ENCODE measurements around the gene KIF13A. TPM values are rescaled to one million over a fixed set of nuclear protein-coding genes. Genes with fewer than 3 reads are reported as not detected.
"Not testable (repeated sequence)": the region's sequence is repeated elsewhere in the genome, so short reads cannot be mapped to it uniquely, and the experiment has no call there.

Gene KIF13A
- total and polyA plus RNA-seq, 4 donors = 14.2 to 97.4 (median 31.7) TPM

DNA sequence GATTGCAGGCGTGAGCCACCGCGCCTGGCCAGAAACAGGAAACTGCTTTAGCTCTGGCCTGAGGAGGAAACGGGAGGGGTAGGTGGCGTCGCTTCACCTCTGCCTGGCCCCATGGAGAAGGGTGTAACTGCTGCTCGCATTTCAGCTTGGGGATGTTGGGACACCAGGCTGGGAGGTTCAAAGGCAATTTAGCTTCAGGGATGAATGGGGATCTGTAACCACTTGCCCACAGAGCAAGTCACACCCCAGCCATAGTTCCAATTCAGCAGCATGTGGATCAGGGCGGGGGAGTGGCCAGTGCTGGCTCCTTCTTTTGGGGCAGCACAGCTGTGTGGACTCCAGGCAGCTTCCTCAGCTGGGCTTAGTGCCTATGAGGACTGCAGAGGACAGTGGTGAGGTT, 245.9 kb downstream of the KIF13A start:
- Histone ChIP-seq H3K27ac (ENCODE audit: low read depth in 1 of 2, low read length in 1 of 2) (no peak overlapping the region), H3K36me3 (ENCODE audit: control insufficient read depth in 4 of 4, insufficient read depth in 4 of 4, low read length in 4 of 4) (no peaks in the 10 kb centered on the region), H3K4me1 (ENCODE audit: control insufficient read depth in 5 of 5, insufficient read depth in 5 of 5, low read length in 5 of 5) (no peaks in the 10 kb centered on the region), H3K27me3 (ENCODE audit: control insufficient read depth in 3 of 3, insufficient read depth in 3 of 3, low read length in 2 of 3) (no peaks in the 10 kb centered on the region), H3K9ac (ENCODE audit: insufficient read depth in 1 of 2, low read length in 2 of 2) (no peak overlapping the region), H3K4me3 (no peak overlapping the region), H3K9me3 (ENCODE audit: control insufficient read depth in 4 of 4, insufficient read depth in 3 of 4, low read length in 3 of 4) (peaks cover 0 to 7% (median 0%) of the 10 kb centered on the region in 4 donors)
- TF ChIP-seq, protein P1, sequence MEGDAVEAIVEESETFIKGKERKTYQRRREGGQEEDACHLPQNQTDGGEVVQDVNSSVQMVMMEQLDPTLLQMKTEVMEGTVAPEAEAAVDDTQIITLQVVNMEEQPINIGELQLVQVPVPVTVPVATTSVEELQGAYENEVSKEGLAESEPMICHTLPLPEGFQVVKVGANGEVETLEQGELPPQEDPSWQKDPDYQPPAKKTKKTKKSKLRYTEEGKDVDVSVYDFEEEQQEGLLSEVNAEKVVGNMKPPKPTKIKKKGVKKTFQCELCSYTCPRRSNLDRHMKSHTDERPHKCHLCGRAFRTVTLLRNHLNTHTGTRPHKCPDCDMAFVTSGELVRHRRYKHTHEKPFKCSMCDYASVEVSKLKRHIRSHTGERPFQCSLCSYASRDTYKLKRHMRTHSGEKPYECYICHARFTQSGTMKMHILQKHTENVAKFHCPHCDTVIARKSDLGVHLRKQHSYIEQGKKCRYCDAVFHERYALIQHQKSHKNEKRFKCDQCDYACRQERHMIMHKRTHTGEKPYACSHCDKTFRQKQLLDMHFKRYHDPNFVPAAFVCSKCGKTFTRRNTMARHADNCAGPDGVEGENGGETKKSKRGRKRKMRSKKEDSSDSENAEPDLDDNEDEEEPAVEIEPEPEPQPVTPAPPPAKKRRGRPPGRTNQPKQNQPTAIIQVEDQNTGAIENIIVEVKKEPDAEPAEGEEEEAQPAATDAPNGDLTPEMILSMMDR (IDR thresholded peaks at IDR 0.05; ENCODE audit: control extremely low read depth, extremely low read depth) = no peak
- 33 to 47% methylated on average over 8 of the region's 8 CpGs for WGBS, 2 donors
- ATAC-seq (ENCODE audit: insufficient read depth, low FRiP score) (no peak), DNase-seq (no peak)

DNA sequence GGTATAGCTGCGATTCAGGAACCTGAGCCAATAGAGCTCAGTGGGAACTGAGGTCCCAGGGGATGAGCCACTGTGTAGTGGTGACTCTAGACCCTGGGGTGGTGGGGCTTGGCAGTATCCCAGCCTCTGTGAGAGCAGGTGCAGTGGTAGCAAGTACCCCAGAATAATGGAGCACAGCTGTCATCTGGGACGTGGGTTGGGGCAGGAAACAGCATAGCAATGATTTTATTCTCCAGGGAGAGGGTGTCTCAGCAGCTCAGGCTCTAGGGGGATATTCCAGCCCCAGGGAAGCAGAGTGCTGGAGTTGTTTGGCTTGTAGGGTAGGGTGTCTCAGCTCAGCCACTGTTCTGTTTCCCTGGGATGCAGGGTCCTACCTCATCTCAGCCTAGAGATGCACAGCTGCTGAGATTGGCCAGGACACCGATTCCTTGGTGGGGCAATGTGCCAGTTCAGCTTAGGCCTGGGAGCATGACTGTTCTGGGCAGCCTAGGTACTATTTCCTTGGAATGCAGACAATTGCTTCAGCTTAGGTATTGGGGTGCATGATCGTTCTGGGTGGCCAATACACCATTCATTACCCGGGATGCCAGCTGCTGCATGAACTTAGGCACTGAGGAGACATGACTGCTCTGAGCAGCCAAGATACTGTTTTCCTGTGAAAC, 246.7 kb downstream of the KIF13A start:
- Histone ChIP-seq H3K9me3 (ENCODE audit: control insufficient read depth in 4 of 4, insufficient read depth in 3 of 4, low read length in 3 of 4) (peaks cover 0 to 7% (median 0%) of the 10 kb centered on the region in 4 donors), H3K4me1 (ENCODE audit: control insufficient read depth in 5 of 5, insufficient read depth in 5 of 5, low read length in 5 of 5) (no peaks in the 10 kb centered on the region), H3K27ac (ENCODE audit: low read depth in 1 of 2, low read length in 1 of 2) (no peak overlapping the region), H3K9ac (ENCODE audit: insufficient read depth in 1 of 2, low read length in 2 of 2) (no peak overlapping the region), H3K27me3 (ENCODE audit: control insufficient read depth in 3 of 3, insufficient read depth in 3 of 3, low read length in 2 of 3) (no peaks in the 10 kb centered on the region), H3K36me3 (ENCODE audit: control insufficient read depth in 4 of 4, insufficient read depth in 4 of 4, low read length in 4 of 4) (no peaks in the 10 kb centered on the region), H3K4me3 (no peak overlapping the region)
- DNase-seq (no peak), ATAC-seq (ENCODE audit: insufficient read depth, low FRiP score) (no peak)
- TF ChIP-seq, protein P1 (IDR thresholded peaks at IDR 0.05; ENCODE audit: control extremely low read depth, extremely low read depth) = no peak
- 71 to 80% methylated on average over 5 of the region's 5 CpGs for WGBS, 2 donors

DNA sequence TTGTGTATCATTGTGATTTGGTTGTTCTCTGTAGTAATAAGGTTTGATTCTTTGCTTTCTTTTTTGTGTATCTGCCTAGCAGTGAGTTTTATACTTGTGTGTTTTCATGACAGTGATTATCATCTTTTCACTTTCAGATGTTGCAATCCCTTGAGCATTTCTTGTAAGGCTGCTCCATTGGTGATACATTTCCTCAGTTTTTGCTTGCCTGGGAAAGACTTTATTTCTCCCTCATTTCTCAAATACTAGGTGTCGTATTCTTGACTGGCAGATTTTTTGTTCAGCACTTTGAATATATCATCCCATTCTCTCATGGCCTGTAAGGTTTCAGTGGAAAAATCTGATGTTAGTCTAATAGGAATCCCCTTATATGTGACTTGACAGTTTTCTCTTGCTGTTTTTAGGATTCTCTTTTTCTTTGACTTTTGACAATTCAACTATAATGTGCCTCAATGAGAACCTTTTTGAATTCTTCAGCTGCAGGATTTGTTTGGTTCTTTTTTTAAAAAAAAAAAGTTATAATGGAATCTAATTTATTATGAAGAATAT, 249.7 kb downstream of the KIF13A start:
- TF ChIP-seq, protein P1 (IDR thresholded peaks at IDR 0.05; ENCODE audit: control extremely low read depth, extremely low read depth) = no peak
- H3K27me3 ChIP-seq (ENCODE audit: control insufficient read depth in 3 of 3, insufficient read depth in 3 of 3, low read length in 2 of 3) = no peaks in the 10 kb centered on the region
- no peaks in the 10 kb centered on the region for H3K36me3 ChIP-seq (ENCODE audit: control insufficient read depth in 4 of 4, insufficient read depth in 4 of 4, low read length in 4 of 4)
- no peak overlapping the region for H3K9ac ChIP-seq (ENCODE audit: insufficient read depth in 1 of 2, low read length in 2 of 2)
- DNase-seq = no peak
- 97% methylated on average over 1 of the region's 1 CpG for WGBS, 2 donors
- no peak for ATAC-seq (ENCODE audit: insufficient read depth, low FRiP score)
- peaks cover 0 to 7% (median 0%) of the 10 kb centered on the region in 4 donors for H3K9me3 ChIP-seq (ENCODE audit: control insufficient read depth in 4 of 4, insufficient read depth in 3 of 4, low read length in 3 of 4)
- no peak overlapping the region for H3K4me3 ChIP-seq
- no peak overlapping the region for H3K27ac ChIP-seq (ENCODE audit: low read depth in 1 of 2, low read length in 1 of 2)
- H3K4me1 ChIP-seq (ENCODE audit: control insufficient read depth in 5 of 5, insufficient read depth in 5 of 5, low read length in 5 of 5) = no peaks in the 10 kb centered on the region

DNA sequence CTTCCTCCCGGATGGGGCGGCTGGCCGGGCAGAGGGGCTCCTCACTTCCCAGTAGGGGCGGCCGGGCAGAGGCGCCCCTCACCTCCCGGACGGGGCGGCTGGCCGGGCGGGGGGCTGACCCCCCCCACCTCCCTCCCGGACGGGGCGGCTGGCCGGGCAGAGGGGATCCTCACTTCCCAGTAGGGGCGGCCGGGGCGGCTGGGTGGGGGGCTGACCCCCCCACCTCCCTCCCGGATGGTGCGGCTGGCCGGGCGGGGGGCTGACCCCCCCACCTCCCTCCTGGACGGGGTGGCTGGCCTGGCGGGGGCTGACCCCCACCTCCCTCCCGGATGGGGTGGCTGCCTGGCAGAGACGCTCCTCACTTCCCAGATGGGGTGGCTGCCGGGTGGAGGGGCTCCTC, 252.1 kb downstream of the KIF13A start:
- not testable (repeated sequence) for H3K9ac ChIP-seq (ENCODE audit: insufficient read depth in 1 of 2, low read length in 2 of 2); H3K27me3 ChIP-seq (ENCODE audit: control insufficient read depth in 3 of 3, insufficient read depth in 3 of 3, low read length in 2 of 3); H3K27ac ChIP-seq (ENCODE audit: low read depth in 1 of 2, low read length in 1 of 2); H3K9me3 ChIP-seq (ENCODE audit: control insufficient read depth in 4 of 4, insufficient read depth in 3 of 4, low read length in 3 of 4); ATAC-seq (ENCODE audit: insufficient read depth, low FRiP score); H3K4me1 ChIP-seq (ENCODE audit: control insufficient read depth in 5 of 5, insufficient read depth in 5 of 5, low read length in 5 of 5); H3K4me3 ChIP-seq; DNase-seq; H3K36me3 ChIP-seq (ENCODE audit: control insufficient read depth in 4 of 4, insufficient read depth in 4 of 4, low read length in 4 of 4)
- WGBS, 2 donors = 86 to 97% methylated on average over 3 to 20 of the region's 27 CpGs
